ENCODE data around the gene RAB11FIP4. TPM values are rescaled to one million over a fixed set of nuclear protein-coding genes. Genes with fewer than 3 reads are reported as not detected.

The RAB11FIP4 gene
- total and polyA plus RNA-seq, 2 of the 13 experiments (the other 11 are each of a cell fraction or from before 2014, with no cell fraction given), result 28.0 to 89.3 TPM

DNA sequence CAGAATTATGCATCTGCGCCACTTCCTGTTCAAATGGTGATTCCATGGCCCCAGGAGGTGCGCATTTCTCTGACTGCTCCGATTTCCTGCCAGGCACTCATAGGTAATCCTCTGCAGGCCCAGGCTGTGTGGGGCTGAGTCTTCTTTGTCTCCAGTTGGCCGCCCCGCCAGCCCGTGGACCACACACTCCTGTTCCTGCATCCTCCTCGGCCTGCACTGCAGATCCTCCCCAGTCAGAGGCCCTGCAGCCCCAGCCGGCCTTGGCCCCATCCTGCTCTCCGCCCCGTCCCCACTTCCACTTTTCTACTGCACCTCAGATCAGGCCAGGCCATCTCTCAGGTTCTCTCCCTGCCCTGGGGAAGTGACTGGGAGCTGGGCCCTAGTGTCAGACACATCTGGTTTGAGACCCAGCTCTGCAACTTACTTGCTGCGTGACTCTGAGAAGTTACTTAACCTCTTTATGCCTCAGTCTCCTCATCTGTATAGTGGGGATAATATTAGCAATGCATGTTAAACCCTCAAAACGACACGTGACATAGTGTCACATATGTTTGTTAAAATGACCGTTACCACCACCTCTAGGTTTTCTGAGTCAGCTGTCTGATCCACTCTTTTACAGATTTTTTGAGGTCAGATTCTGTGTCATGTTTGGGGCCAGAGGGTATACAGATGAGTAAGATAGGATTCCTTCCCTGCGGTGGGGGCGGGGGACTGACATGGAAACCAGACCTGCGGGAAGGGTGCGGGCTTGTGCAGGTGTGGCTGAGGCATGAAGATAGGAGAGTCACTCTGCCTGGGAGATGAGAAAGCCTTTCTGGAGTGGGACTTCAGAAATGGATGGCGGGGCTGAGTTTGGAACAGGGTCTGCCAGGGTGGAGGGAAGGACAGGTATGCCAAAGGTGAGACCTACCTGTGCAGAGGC lies 12.8 kb downstream of the RAB11FIP4 start:
- Histone ChIP-seq H3K4me1 (ENCODE audit: insufficient read depth, low read length) (peaks cover 13% of the 10 kb centered on the region), H3K9ac (ENCODE audit: insufficient read depth, low read depth, low read length) (no peak overlapping the region), H3K9me3 (ENCODE audit: low read length) (no peaks in the 10 kb centered on the region), H3K79me2 (ENCODE audit: insufficient read depth, low read length) (no peaks in the 10 kb centered on the region), H3K27me3 (ENCODE audit: control insufficient read depth in 1 of 2, insufficient read depth in 2 of 2, low read length in 2 of 2) (peaks cover 3 to 15% of the 10 kb centered on the region in 2 experiments; a peak in 2 of 5 replicates), H3K4me3 (replicated peaks in 1 of 3; ENCODE audit: insufficient read depth in 1 of 3, low read depth in 2 of 3, low read length in 3 of 3) (no peak overlapping the region), H3K4me2 (ENCODE audit: low read depth, low read length) (0 out of 2 replicates have a peak overlapping the region, but pooled peaks have one; percentile 1), H2AFZ (ENCODE audit: low read length) (no peak overlapping the region), H4K20me1 (ENCODE audit: insufficient read depth, low read length) (no peaks in the 10 kb centered on the region), H3K27ac (ENCODE audit: extremely low read length, insufficient read depth, low read length) (no peak overlapping the region), H3K36me3 (replicated peaks in 1 of 2; ENCODE audit: control insufficient read depth in 1 of 2, insufficient read depth in 2 of 2, low read length in 2 of 2) (no peaks in the 10 kb centered on the region)
- 51% methylated on average over 18 of the region's 19 CpGs for WGBS (ENCODE audit: low lambda C conversion rate)
- in situ Hi-C loops (cut with HindIII; ENCODE audit: extremely low pct_ligation_motif_present, low pct_unique_long_range_greater_than_20kb) (no loop called here), intact Hi-C loops (cut with micrococcal nuclease; ENCODE audit: unreplicated experiment) (no loop called here)
- peak; percentile 86 for TF ChIP-seq ZNF629 (CRISPR knock-in tag; conservative IDR thresholded peaks at IDR 0.05)
- no peak for TF ChIP-seq FOXJ3 (CRISPR knock-in tag; IDR thresholded peaks at IDR 0.05; ENCODE audit: borderline replicate concordance)
- 0 out of 2 replicates have a peak, but pooled peaks have one; percentile 47 for TF ChIP-seq CHD4 (IDR thresholded peaks at IDR 0.05; ENCODE audit: borderline replicate concordance, low read length)
- no peak for TF ChIP-seq TBX3 (IDR thresholded peaks at IDR 0.05; ENCODE audit: borderline replicate concordance)
- ATAC-seq, result peak; percentile 36; the same call in 2 of the 3 replicates
- POLR2A ChIA-PET, result no interaction called here
- BruUV-seq (replicated peaks), result no TSS peak
- CTCF ChIA-PET (ENCODE audit: low intra/inter-chr PET ratio, low total read pairs), result no interaction called here
- DNase-seq (ENCODE audit: low spot score), result no peak
- FAIRE-seq, result no peak

DNA sequence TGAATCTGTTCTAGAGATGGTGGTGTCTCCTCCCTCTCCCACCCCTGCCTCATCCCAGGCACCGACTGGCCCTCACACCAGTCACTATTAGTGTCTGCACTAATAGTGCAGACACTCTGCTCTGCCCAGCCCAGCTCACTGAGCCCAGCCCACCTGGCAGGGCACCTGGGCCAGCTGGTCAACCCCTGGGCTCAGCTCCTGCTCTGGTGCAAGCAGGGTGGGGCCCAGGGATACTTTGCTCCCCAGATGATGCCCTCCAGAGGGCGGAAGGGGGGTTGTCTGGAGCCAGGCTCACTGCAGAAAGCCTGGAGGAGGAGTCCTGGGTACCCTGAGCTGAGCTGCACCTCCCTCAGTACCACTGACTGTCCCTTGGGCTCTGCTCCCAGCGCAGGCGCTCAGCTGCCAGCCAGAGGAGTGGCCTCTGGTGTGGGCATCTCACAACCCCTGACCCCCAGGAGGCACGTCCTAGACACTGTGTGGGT lies 14.5 kb downstream of the RAB11FIP4 start:
- Histone ChIP-seq H3K79me2 (ENCODE audit: insufficient read depth, low read length) (no peaks in the 10 kb centered on the region), H4K20me1 (ENCODE audit: insufficient read depth, low read length) (no peaks in the 10 kb centered on the region), H3K36me3 (replicated peaks in 1 of 2; ENCODE audit: control insufficient read depth in 1 of 2, insufficient read depth in 2 of 2, low read length in 2 of 2) (no peaks in the 10 kb centered on the region), H3K9me3 (ENCODE audit: low read length) (no peaks in the 10 kb centered on the region), H3K4me2 (ENCODE audit: low read depth, low read length) (no peak overlapping the region), H3K9ac (ENCODE audit: insufficient read depth, low read depth, low read length) (no peak overlapping the region), H3K27me3 (ENCODE audit: control insufficient read depth in 1 of 2, insufficient read depth in 2 of 2, low read length in 2 of 2) (peaks cover 3 to 7% of the 10 kb centered on the region in 2 experiments; a peak in 1 of 5 replicates), H3K4me3 (replicated peaks in 1 of 3; ENCODE audit: insufficient read depth in 1 of 3, low read depth in 2 of 3, low read length in 3 of 3) (no peak overlapping the region), H3K4me1 (ENCODE audit: insufficient read depth, low read length) (peaks cover 13% of the 10 kb centered on the region), H2AFZ (ENCODE audit: low read length) (no peak overlapping the region), H3K27ac (ENCODE audit: extremely low read length, insufficient read depth, low read length) (no peak overlapping the region)
- ChIA-PET CTCF (ENCODE audit: low intra/inter-chr PET ratio, low total read pairs) (no interaction called here), POLR2A (no interaction called here)
- intact Hi-C loops (cut with micrococcal nuclease; ENCODE audit: unreplicated experiment), result no loop called here
- FAIRE-seq (no peak), ATAC-seq (peak; percentile 69), DNase-seq (ENCODE audit: low spot score) (no peak)
- BruUV-seq (replicated peaks), result no TSS peak
- in situ Hi-C loops (cut with HindIII; ENCODE audit: extremely low pct_ligation_motif_present, low pct_unique_long_range_greater_than_20kb), result no loop called here
- 0% methylated on average over 1 of the region's 5 CpGs for WGBS (ENCODE audit: low lambda C conversion rate)
- TF ChIP-seq ZNF510 (CRISPR knock-in tag; IDR thresholded peaks at IDR 0.05; ENCODE audit: low read depth) (no peak), HNRNPL (IDR thresholded peaks at IDR 0.05; ENCODE audit: low read depth, low read length) (0 out of 2 replicates have a peak, but pooled peaks have one; percentile 28)

Measured in HepG2 (cell line).